Activated T-cell treated with anti-CD3 and anti-CD28 coated beads, Interleukin-2, amount 50 U/mL, for 24 hours (primary cell): ENCODE measurements around the gene SLC38A9.

Experiments used
- DNase-seq: peaks from one replicate; pipeline ENCODE4 v3.0.0-alpha.2; 2020
- H3K27ac Mint-ChIP-seq: 2 replicates; pipeline ENCODE4 v1.8.0; 2020; ENCODE audit warnings: mild to moderate bottlenecking, mixed read lengths
- H3K27me3 Mint-ChIP-seq: 2 replicates; pipeline ENCODE4 v1.8.0; 2020; ENCODE audit warnings: mixed read lengths
- H3K36me3 Mint-ChIP-seq: 2 replicates; pipeline ENCODE4 v1.8.0; 2020; ENCODE audit warnings: low read depth, mixed read lengths
- H3K4me1 Mint-ChIP-seq: 2 replicates; pipeline ENCODE4 v1.8.0; 2020; ENCODE audit warnings: low read depth, mixed read lengths
- H3K4me3 Mint-ChIP-seq: 2 replicates; pipeline ENCODE4 v1.8.0; 2020; ENCODE audit warnings: mild to moderate bottlenecking, moderate library complexity, mixed read lengths
- H3K9me3 Mint-ChIP-seq: 2 replicates; pipeline ENCODE4 v1.8.0; 2020; ENCODE audit warnings: mixed read lengths

Gene SLC38A9

GRCh38 chr5:55692509-55692908 is 19.6 kb downstream of the SLC38A9 start:
- H3K27ac Mint-ChIP-seq, result no peak overlapping the region
- no peaks in the 10 kb centered on the region for H3K4me1 Mint-ChIP-seq
- no peaks in the 10 kb centered on the region for H3K27me3 Mint-ChIP-seq
- no peak overlapping the region for H3K4me3 Mint-ChIP-seq
- DNase-seq, result no peak
- no peaks in the 10 kb centered on the region for H3K9me3 Mint-ChIP-seq
- peaks cover 21% of the 10 kb centered on the region for H3K36me3 Mint-ChIP-seq

GRCh38 chr5:55692106-55692417 is 20.1 kb downstream of the SLC38A9 start:
- Mint-ChIP-seq H3K27me3 (no peaks in the 10 kb centered on the region), H3K4me3 (no peak overlapping the region), H3K4me1 (no peaks in the 10 kb centered on the region)

GRCh38 chr5:55691265-55692105 is 20.6 kb downstream of the SLC38A9 start:
- Mint-ChIP-seq H3K4me1 (no peaks in the 10 kb centered on the region), H3K27ac (no peak overlapping the region), H3K9me3 (no peaks in the 10 kb centered on the region), H3K4me3 (no peak overlapping the region), H3K27me3 (no peaks in the 10 kb centered on the region), H3K36me3 (peaks cover 13% of the 10 kb centered on the region)
- no peak for DNase-seq

More at GRCh38 chr5:55692106-55692417, 20.1 kb downstream of the SLC38A9 start:
- DNase-seq, result no peak
- Mint-ChIP-seq H3K27ac (no peak overlapping the region), H3K36me3 (peaks cover 17% of the 10 kb centered on the region), H3K9me3 (no peaks in the 10 kb centered on the region)

GRCh38 chr5:55682071-55682470 is 30.1 kb downstream of the SLC38A9 start:
- Mint-ChIP-seq H3K4me3 (no peak overlapping the region), H3K27ac (no peak overlapping the region), H3K4me1 (peaks cover 3% of the 10 kb centered on the region), H3K36me3 (peaks cover 1% of the 10 kb centered on the region), H3K9me3 (no peaks in the 10 kb centered on the region), H3K27me3 (no peaks in the 10 kb centered on the region)
- no peak for DNase-seq

GRCh38 chr5:55681301-55681700 is 30.8 kb downstream of the SLC38A9 start:
- H3K27ac Mint-ChIP-seq, result no peak overlapping the region
- H3K27me3 Mint-ChIP-seq, result no peaks in the 10 kb centered on the region
- DNase-seq, result no peak
- no peaks in the 10 kb centered on the region for H3K9me3 Mint-ChIP-seq
- peaks cover 3% of the 10 kb centered on the region for H3K4me1 Mint-ChIP-seq
- H3K36me3 Mint-ChIP-seq, result peaks cover 1% of the 10 kb centered on the region
- H3K4me3 Mint-ChIP-seq, result no peak overlapping the region

GRCh38 chr5:55680353-55680752 is 31.8 kb downstream of the SLC38A9 start:
- Mint-ChIP-seq H3K4me3 (no peak overlapping the region), H3K9me3 (no peaks in the 10 kb centered on the region), H3K27me3 (no peaks in the 10 kb centered on the region), H3K27ac (no peak overlapping the region), H3K4me1 (peaks cover 3% of the 10 kb centered on the region), H3K36me3 (no peaks in the 10 kb centered on the region)
- DNase-seq, result no peak

GRCh38 chr5:55679556-55679955 is 32.6 kb downstream of the SLC38A9 start:
- Mint-ChIP-seq H3K27me3 (no peaks in the 10 kb centered on the region), H3K4me3 (no peak overlapping the region), H3K4me1 (peaks cover 3% of the 10 kb centered on the region), H3K27ac (no peak overlapping the region), H3K9me3 (no peaks in the 10 kb centered on the region), H3K36me3 (no peaks in the 10 kb centered on the region)
- no peak for DNase-seq

- no peak overlapping the region for H3K27ac Mint-ChIP-seq
- no peak overlapping the region for H3K4me3 Mint-ChIP-seq
- H3K4me1 Mint-ChIP-seq, result peaks cover 3% of the 10 kb centered on the region
- no peaks in the 10 kb centered on the region for H3K27me3 Mint-ChIP-seq
- no peak for DNase-seq
- H3K36me3 Mint-ChIP-seq, result peaks cover 9% of the 10 kb centered on the region
- H3K9me3 Mint-ChIP-seq, result no peaks in the 10 kb centered on the region
Measured at GRCh38 chr5:55675119-55675518, 37.0 kb downstream of the SLC38A9 start.

GRCh38 chr5:55674340-55674739 is 37.8 kb downstream of the SLC38A9 start:
- Mint-ChIP-seq H3K27ac (no peak overlapping the region), H3K9me3 (no peaks in the 10 kb centered on the region), H3K27me3 (no peaks in the 10 kb centered on the region), H3K4me3 (no peak overlapping the region), H3K4me1 (peaks cover 3% of the 10 kb centered on the region), H3K36me3 (peaks cover 9% of the 10 kb centered on the region)
- no peak for DNase-seq

GRCh38 chr5:55672477-55672911 is 39.6 kb downstream of the SLC38A9 start:
- Mint-ChIP-seq H3K27me3 (no peaks in the 10 kb centered on the region), H3K36me3 (peaks cover 18% of the 10 kb centered on the region), H3K4me1 (no peaks in the 10 kb centered on the region), H3K4me3 (no peak overlapping the region), H3K9me3 (no peaks in the 10 kb centered on the region), H3K27ac (no peak overlapping the region)
- DNase-seq, result no peak

GRCh38 chr5:55671975-55672374 is 40.1 kb downstream of the SLC38A9 start:
- Mint-ChIP-seq H3K9me3 (no peaks in the 10 kb centered on the region), H3K27ac (no peak overlapping the region), H3K4me3 (no peak overlapping the region), H3K27me3 (no peaks in the 10 kb centered on the region), H3K4me1 (no peaks in the 10 kb centered on the region), H3K36me3 (peaks cover 22% of the 10 kb centered on the region)
- no peak for DNase-seq

GRCh38 chr5:55668356-55668755 is 43.8 kb downstream of the SLC38A9 start:
- no peak overlapping the region for H3K27ac Mint-ChIP-seq
- H3K4me1 Mint-ChIP-seq, result no peaks in the 10 kb centered on the region
- no peaks in the 10 kb centered on the region for H3K27me3 Mint-ChIP-seq
- no peak for DNase-seq
- peaks cover 30% of the 10 kb centered on the region for H3K36me3 Mint-ChIP-seq
- H3K4me3 Mint-ChIP-seq, result no peak overlapping the region
- H3K9me3 Mint-ChIP-seq, result no peaks in the 10 kb centered on the region

GRCh38 chr5:55667938-55668337 is 44.2 kb downstream of the SLC38A9 start:
- Mint-ChIP-seq H3K4me1 (no peaks in the 10 kb centered on the region), H3K27me3 (no peaks in the 10 kb centered on the region), H3K27ac (no peak overlapping the region), H3K9me3 (no peaks in the 10 kb centered on the region), H3K4me3 (no peak overlapping the region), H3K36me3 (peaks cover 30% of the 10 kb centered on the region)
- no peak for DNase-seq

GRCh38 chr5:55665065-55665464 is 47.1 kb downstream of the SLC38A9 start:
- H3K36me3 Mint-ChIP-seq, result peaks cover 42% of the 10 kb centered on the region
- no peaks in the 10 kb centered on the region for H3K9me3 Mint-ChIP-seq
- DNase-seq, result no peak
- H3K27me3 Mint-ChIP-seq, result no peaks in the 10 kb centered on the region
- no peaks in the 10 kb centered on the region for H3K4me1 Mint-ChIP-seq
- H3K4me3 Mint-ChIP-seq, result no peak overlapping the region
- no peak overlapping the region for H3K27ac Mint-ChIP-seq

GRCh38 chr5:55657443-55657842 is 54.7 kb downstream of the SLC38A9 start:
- no peaks in the 10 kb centered on the region for H3K27me3 Mint-ChIP-seq
- DNase-seq, result no peak
- H3K9me3 Mint-ChIP-seq, result no peaks in the 10 kb centered on the region
- peaks cover 38% of the 10 kb centered on the region for H3K36me3 Mint-ChIP-seq
- H3K27ac Mint-ChIP-seq, result no peak overlapping the region
- H3K4me1 Mint-ChIP-seq, result no peaks in the 10 kb centered on the region
- no peak overlapping the region for H3K4me3 Mint-ChIP-seq

- H3K36me3 Mint-ChIP-seq, result peaks cover 59% of the 10 kb centered on the region
- H3K27ac Mint-ChIP-seq, result no peak overlapping the region
- no peaks in the 10 kb centered on the region for H3K27me3 Mint-ChIP-seq
- no peak for DNase-seq
- H3K4me1 Mint-ChIP-seq, result peaks cover 20% of the 10 kb centered on the region
- H3K9me3 Mint-ChIP-seq, result no peaks in the 10 kb centered on the region
- no peak overlapping the region for H3K4me3 Mint-ChIP-seq
Measured at GRCh38 chr5:55650386-55650785, 61.7 kb downstream of the SLC38A9 start.
